Measurements from ENCODE around the gene CFAP73. TPM values are rescaled to one million over a fixed set of nuclear protein-coding genes. Genes with fewer than 3 reads are reported as not detected.
A peak's percentile ranks its signal among the peaks of the same experiment; 100 is the strongest.

The CFAP73 gene
- total RNA-seq, 2 experiments from 2014 or later: 0.37 to 0.42 TPM

DNA sequence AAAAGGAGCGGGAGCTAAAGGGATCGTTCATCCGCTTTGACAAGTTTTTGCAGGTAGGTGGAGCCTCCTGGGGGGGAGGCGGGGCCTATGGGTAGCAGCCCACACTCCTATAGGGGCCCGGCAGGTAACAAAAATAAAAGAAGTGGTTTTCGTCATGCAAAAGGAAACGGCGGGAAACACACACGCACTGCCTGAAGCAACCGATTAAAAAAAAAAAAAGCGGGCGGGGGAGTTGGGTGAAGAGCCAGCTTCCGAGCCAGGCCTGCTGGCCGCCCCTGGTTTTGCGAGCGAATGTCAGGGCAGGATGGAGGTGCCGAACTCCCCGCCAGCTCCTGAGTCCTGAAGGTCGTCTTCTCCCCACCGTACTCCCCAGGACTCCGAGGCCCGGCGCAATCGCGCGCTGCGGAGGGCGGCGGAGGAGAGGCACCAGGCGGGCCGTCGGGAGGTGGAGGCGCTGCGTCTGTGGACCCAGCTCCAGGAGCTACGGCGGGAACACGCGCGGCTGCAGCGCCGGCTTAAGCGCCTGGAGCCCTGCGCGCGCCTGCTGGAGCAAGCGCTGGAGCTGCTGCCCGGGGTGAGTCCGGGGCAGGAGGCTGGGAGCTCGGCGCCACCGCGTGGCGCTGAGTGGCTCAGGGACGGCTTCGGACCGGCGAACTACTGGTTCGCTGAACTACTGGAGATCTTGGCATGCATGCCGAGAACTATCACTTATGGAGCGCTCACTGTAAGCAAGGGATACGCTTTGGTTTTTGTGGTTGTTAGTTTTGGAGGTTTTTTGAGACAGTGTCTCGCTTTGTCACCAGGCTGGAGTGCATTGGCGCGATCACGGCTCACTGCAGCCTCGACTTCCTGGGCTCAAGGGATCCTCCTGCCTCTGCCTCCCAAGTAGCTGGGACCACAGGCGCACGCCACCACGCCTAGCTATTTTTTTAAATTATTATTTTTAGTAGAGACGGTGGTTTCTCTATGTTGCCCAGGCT, 3.6 kb downstream of the CFAP73 start:
- CTCF ChIA-PET: interaction anchor here (0.5 to 3.5 kb wide), 13 partner anchors 10 to 159 kb away, joined by 3 to 22 read pairs (median 4); partner anchors contain the start of genes RASAL1 and TPCN1
- Mint-ChIP-seq H3K9me3 (no peaks in the 10 kb centered on the region), H3K4me1 (peaks cover 29% of the 10 kb centered on the region), H3K36me3 (ENCODE audit: low read depth) (peaks cover 8% of the 10 kb centered on the region), H3K27me3 (peaks cover 18% of the 10 kb centered on the region), H3K27ac (peak overlapping the region; percentile 83), H3K4me3 (peak overlapping the region; percentile 69)
- DNase-seq: peak; percentile 68
- POLR2A ChIA-PET: interaction anchor here (0.6 kb wide), 1 partner anchor 8 kb away, joined by 6 read pairs; no protein-coding TSS in a partner anchor

GRCh38 chr12:113154351-113154973, 4.9 kb downstream of the CFAP73 start:
- no peak overlapping the region for H3K27ac Mint-ChIP-seq
- H3K27me3 Mint-ChIP-seq: peaks cover 18% of the 10 kb centered on the region
- H3K9me3 Mint-ChIP-seq: no peaks in the 10 kb centered on the region
- ChIA-PET POLR2A (no interaction called here), CTCF (interaction anchor here (1.2 to 3.5 kb wide), 4 partner anchors 18 to 24 kb away, joined by 3 to 22 read pairs (median 8); partner anchors contain the start of gene RASAL1)
- DNase-seq: no peak
- peaks cover 14% of the 10 kb centered on the region for H3K36me3 Mint-ChIP-seq (ENCODE audit: low read depth)
- H3K4me3 Mint-ChIP-seq: no peak overlapping the region
- H3K4me1 Mint-ChIP-seq: peaks cover 29% of the 10 kb centered on the region

GRCh38 chr12:113155060-113155459, 5.5 kb downstream of the CFAP73 start:
- peaks cover 16% of the 10 kb centered on the region for H3K27me3 Mint-ChIP-seq
- H3K4me3 Mint-ChIP-seq: no peak overlapping the region
- H3K36me3 Mint-ChIP-seq (ENCODE audit: low read depth): peaks cover 18% of the 10 kb centered on the region
- H3K9me3 Mint-ChIP-seq: no peaks in the 10 kb centered on the region
- DNase-seq: no peak
- POLR2A ChIA-PET: no interaction called here
- CTCF ChIA-PET: interaction anchor here (0.6 to 3.5 kb wide), 5 partner anchors 18 to 1341 kb away, joined by 3 to 22 read pairs (median 4); partner anchors contain the start of gene RASAL1
- no peak overlapping the region for H3K27ac Mint-ChIP-seq
- H3K4me1 Mint-ChIP-seq: peaks cover 29% of the 10 kb centered on the region

DNA sequence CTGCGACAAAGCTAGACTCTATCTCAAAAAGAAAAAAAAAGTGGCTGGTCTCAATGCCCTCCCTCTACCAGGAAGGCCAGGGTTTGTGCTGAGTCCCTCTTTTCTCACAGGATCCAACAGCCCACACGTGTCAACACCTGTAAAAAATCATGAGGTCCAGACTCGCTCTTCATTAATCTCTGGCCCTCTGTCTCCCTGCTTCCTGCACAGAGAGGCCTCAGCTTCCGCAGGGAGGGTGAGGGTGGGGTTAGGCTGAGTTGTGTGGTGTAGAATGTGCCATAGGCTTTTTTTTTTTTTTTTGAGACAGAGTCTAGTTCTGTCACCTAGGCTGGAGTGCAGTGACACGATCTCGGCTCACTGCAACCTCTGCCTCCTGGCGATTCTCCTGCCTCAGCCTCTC, 6.1 kb downstream of the CFAP73 start:
- H3K27me3 Mint-ChIP-seq: peaks cover 16% of the 10 kb centered on the region
- no peak overlapping the region for H3K4me3 Mint-ChIP-seq
- peaks cover 21% of the 10 kb centered on the region for H3K36me3 Mint-ChIP-seq (ENCODE audit: low read depth)
- POLR2A ChIA-PET: no interaction called here
- DNase-seq: no peak
- H3K4me1 Mint-ChIP-seq: peaks cover 29% of the 10 kb centered on the region
- no peak overlapping the region for H3K27ac Mint-ChIP-seq
- no peaks in the 10 kb centered on the region for H3K9me3 Mint-ChIP-seq
- CTCF ChIA-PET: interaction anchor here (0.6 to 3.5 kb wide), 5 partner anchors 17 to 1341 kb away, joined by 3 to 22 read pairs (median 4); partner anchors contain the start of gene RASAL1

DNA sequence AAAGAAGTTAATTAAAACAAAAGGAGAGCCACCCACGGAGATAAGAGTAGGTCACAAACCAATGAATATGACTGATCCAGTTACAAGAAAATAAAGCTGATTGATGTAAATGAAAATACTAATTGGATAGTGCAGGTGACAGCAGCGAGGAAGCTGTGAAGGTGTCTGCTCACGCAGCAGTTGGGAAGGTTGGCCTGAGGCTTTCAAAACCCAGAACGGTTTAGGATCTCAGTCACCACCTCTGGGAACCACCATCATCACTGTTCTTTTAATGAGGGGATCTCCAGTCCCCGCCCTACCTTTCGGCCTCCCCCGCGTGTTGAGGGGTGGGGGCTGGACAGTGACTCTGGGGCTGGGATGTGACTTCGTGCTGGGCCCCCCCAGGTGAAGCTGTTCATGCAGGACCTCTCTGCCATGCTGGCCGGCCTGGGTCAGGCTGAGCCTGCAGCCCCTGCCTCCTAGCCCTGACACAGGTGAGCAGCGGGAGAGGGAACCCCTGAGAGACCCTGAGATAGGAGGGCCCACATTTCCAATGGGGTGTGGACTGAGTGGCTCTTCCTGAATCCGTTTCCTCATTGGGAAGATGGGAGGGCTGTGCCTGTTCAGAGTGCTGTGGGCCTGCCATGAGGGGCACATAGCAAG, 7.8 kb downstream of the CFAP73 start:
- H3K27ac Mint-ChIP-seq: no peak overlapping the region

DNA sequence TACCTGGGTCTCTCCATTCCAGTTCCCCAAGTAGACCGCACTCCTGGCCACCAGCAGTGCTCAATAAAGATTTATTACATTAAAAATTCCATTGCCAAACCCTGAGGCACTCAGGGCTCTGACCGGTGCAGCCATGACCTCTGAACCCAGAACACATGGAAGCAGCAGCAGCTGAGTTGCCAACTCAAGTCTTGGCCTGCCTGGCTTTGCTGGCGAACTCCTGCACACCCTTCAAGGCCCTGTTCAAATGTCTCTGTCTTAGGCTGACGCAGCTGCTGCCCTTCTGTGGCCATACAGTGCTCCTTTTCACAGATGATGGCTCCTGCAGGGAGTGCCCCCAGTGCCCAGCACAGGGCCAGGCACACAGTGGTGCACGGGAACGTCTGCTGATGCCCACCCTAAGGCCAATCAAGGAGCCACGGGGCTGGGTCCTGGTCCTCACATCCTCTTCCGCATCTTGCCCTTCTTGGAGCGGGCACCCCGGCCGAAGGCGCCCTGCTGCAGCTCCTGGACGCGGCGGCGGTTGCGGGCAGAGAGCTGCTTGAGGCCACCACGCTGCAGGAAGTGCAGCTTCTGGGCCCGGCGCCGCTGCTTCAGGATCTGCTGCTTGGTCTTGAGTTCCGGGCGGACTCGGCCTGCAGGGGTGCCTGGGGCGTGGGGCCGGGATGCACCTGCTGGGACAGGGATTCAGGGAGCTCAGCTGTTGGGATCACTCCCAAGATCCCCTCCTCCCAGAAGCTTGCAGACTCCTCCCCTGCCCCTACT, 9.1 kb downstream of the CFAP73 start:
- CTCF ChIA-PET: interaction anchor here (0.6 to 1.6 kb wide), 4 partner anchors 9 to 110 kb away, joined by 3 to 4 read pairs (median 4); no protein-coding TSS in a partner anchor
- H3K36me3 Mint-ChIP-seq (ENCODE audit: low read depth): peaks cover 38% of the 10 kb centered on the region
- H3K4me3 Mint-ChIP-seq: no peak overlapping the region
- H3K9me3 Mint-ChIP-seq: no peaks in the 10 kb centered on the region
- no peak overlapping the region for H3K27ac Mint-ChIP-seq
- DNase-seq: no peak
- peaks cover 16% of the 10 kb centered on the region for H3K4me1 Mint-ChIP-seq
- peaks cover 8% of the 10 kb centered on the region for H3K27me3 Mint-ChIP-seq
- POLR2A ChIA-PET: no interaction called here

More for the DNA sequence above, 7.8 kb downstream of the CFAP73 start:
- H3K4me3 Mint-ChIP-seq: no peak overlapping the region
- H3K4me1 Mint-ChIP-seq: peaks cover 24% of the 10 kb centered on the region
- no peaks in the 10 kb centered on the region for H3K9me3 Mint-ChIP-seq
- H3K36me3 Mint-ChIP-seq (ENCODE audit: low read depth): peaks cover 31% of the 10 kb centered on the region
- ChIA-PET POLR2A (interaction anchor here (0.6 kb wide), 1 partner anchor 15 kb away, joined by 3 read pairs; no protein-coding TSS in a partner anchor), CTCF (interaction anchor here (1.6 kb wide), 1 partner anchor 10 kb away, joined by 4 read pairs; no protein-coding TSS in a partner anchor)
- H3K27me3 Mint-ChIP-seq: peaks cover 10% of the 10 kb centered on the region
- no peak for DNase-seq

DNA sequence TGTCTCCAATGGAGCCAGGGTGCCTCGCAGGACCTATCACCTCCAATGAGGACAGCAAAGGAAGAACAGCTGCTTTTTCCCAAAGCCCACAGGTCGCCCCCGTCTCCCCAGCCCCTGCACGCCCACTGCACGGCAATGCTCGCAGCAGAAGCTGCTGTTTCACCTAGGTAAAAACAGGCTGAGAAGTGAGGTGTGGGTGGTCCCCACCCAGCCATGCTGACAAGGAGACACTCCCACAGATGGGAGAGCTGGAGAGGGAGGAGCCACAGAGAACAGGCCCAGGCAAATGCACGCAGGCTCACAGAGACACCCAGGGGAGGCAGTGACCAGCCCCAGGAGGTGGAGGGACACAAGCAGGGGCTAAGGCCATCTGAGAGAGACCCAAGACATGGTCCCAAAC, 10.4 kb downstream of the CFAP73 start:
- CTCF ChIA-PET: interaction anchor here (1.1 to 1.2 kb wide), 2 partner anchors 17 to 48 kb away, joined by 3 to 5 read pairs; no protein-coding TSS in a partner anchor
- POLR2A ChIA-PET: no interaction called here
- H3K4me3 Mint-ChIP-seq: no peak overlapping the region

GRCh38 chr12:113161415-113162016, 12.0 kb downstream of the CFAP73 start:
- ChIA-PET CTCF (interaction anchor here (0.6 to 1.6 kb wide), 3 partner anchors 12 to 141 kb away, joined by 4 to 7 read pairs (median 4); no protein-coding TSS in a partner anchor), POLR2A (interaction anchor here (0.6 kb wide), 1 partner anchor 8 kb away, joined by 6 read pairs; no protein-coding TSS in a partner anchor)
- H3K4me3 Mint-ChIP-seq: no peak overlapping the region
- no peak for DNase-seq
- H3K36me3 Mint-ChIP-seq (ENCODE audit: low read depth): peaks cover 42% of the 10 kb centered on the region
- peaks cover under 1% of the 10 kb centered on the region for H3K4me1 Mint-ChIP-seq
- H3K9me3 Mint-ChIP-seq: no peaks in the 10 kb centered on the region
- H3K27ac Mint-ChIP-seq: peak overlapping the region; percentile 50
- peaks cover under 1% of the 10 kb centered on the region for H3K27me3 Mint-ChIP-seq

More for the DNA sequence above, 10.4 kb downstream of the CFAP73 start:
- Mint-ChIP-seq H3K27me3 (peaks cover 3% of the 10 kb centered on the region), H3K9me3 (no peaks in the 10 kb centered on the region), H3K4me1 (peaks cover 11% of the 10 kb centered on the region), H3K27ac (no peak overlapping the region), H3K36me3 (ENCODE audit: low read depth) (peaks cover 38% of the 10 kb centered on the region)
- DNase-seq: no peak

GRCh38 chr12:113162102-113163029, 12.8 kb downstream of the CFAP73 start:
- Mint-ChIP-seq H3K9me3 (no peaks in the 10 kb centered on the region), H3K27me3 (no peaks in the 10 kb centered on the region), H3K4me3 (no peak overlapping the region), H3K36me3 (ENCODE audit: low read depth) (peaks cover 41% of the 10 kb centered on the region), H3K4me1 (no peaks in the 10 kb centered on the region), H3K27ac (no peak overlapping the region)
- ChIA-PET CTCF (interaction anchor here (0.7 to 1.7 kb wide), 3 partner anchors 9 to 12 kb away, joined by 4 to 7 read pairs (median 4); no protein-coding TSS in a partner anchor), POLR2A (interaction anchor here (0.6 kb wide), 1 partner anchor 9 kb away, joined by 6 read pairs; no protein-coding TSS in a partner anchor)
- no peak for DNase-seq

- no peak overlapping the region for H3K4me3 Mint-ChIP-seq
- POLR2A ChIA-PET: no interaction called here
- H3K4me1 Mint-ChIP-seq: no peaks in the 10 kb centered on the region
- no peaks in the 10 kb centered on the region for H3K27me3 Mint-ChIP-seq
- CTCF ChIA-PET: interaction anchor here (0.7 to 1.7 kb wide), 2 partner anchors 8 to 10 kb away, joined by 4 read pairs; no protein-coding TSS in a partner anchor
- no peak for DNase-seq
- H3K27ac Mint-ChIP-seq: no peak overlapping the region
- H3K9me3 Mint-ChIP-seq: no peaks in the 10 kb centered on the region
- peaks cover 38% of the 10 kb centered on the region for H3K36me3 Mint-ChIP-seq (ENCODE audit: low read depth)
These were observed 13.5 kb downstream of the CFAP73 start for GRCh38 chr12:113163030-113163360.

Measured in activated CD4-positive, alpha-beta T cell treated with anti-CD3 and anti-CD28 coated beads, Interleukin-2, amount 10 ng/mL, durations not matched to agents 7 days and 5 days (primary cell).